Measurements from ENCODE around the gene AKAP3.

DNA sequence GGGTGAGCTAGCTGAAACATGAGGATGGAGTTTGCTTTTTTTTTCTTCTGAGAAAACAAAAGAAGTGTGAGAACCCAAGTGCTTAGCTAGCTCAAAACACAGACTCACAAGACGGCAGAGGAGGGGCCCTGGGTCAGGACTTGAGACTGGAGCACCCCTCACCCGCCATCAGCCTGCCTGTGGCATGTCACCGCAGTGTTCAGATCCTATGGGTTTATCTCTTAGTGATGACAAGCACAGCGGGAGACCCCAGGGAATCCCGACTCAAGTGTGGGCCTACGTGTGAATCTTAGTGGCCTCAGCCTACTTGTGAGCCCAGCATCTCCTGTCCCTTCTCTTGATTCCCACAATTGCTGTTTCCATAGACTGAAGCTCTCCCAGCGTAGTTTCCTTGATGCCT, 64.0 kb downstream of the AKAP3 start:
- TF ChIP-seq POLR2A (IDR thresholded peaks at IDR 0.05) (no peak), EP300 (IDR thresholded peaks at IDR 0.05) (no peak)
- TF ChIP-seq, protein P1, sequence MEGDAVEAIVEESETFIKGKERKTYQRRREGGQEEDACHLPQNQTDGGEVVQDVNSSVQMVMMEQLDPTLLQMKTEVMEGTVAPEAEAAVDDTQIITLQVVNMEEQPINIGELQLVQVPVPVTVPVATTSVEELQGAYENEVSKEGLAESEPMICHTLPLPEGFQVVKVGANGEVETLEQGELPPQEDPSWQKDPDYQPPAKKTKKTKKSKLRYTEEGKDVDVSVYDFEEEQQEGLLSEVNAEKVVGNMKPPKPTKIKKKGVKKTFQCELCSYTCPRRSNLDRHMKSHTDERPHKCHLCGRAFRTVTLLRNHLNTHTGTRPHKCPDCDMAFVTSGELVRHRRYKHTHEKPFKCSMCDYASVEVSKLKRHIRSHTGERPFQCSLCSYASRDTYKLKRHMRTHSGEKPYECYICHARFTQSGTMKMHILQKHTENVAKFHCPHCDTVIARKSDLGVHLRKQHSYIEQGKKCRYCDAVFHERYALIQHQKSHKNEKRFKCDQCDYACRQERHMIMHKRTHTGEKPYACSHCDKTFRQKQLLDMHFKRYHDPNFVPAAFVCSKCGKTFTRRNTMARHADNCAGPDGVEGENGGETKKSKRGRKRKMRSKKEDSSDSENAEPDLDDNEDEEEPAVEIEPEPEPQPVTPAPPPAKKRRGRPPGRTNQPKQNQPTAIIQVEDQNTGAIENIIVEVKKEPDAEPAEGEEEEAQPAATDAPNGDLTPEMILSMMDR (IDR thresholded peaks at IDR 0.05): no peak
